ENCODE data around the gene AKAP6. TPM values are rescaled to one million over a fixed set of nuclear protein-coding genes. Genes with fewer than 3 reads are reported as not detected.

AKAP6 gene
- total RNA-seq, 1 donor from 2014 or later = 4.7 TPM

DNA sequence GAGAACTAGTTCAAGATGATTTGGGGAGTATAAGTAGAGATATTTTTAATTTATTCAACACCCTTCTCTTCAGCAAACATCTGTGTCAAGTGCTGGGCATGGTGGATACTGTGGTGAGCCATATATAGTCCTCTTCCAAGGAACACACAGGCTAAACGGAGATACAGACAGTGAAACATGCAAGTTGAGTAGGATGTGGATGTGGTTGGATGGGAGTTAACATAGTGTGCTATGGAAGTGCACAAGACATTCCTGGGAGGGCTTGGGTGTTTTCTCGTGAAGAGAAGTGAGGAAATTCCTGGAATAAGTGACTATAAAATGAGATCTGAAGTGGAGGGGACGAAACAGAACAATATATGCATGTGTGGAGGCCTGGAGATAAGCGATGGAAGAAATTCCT lies 428.5 kb downstream of the AKAP6 start:
- no peaks in the 10 kb centered on the region for H3K27me3 Mint-ChIP-seq
- no peak for DNase-seq (ENCODE audit: extremely low spot score, unreplicated experiment)
- no peak overlapping the region for H3K4me3 Mint-ChIP-seq
- TF ChIP-seq, protein P1, sequence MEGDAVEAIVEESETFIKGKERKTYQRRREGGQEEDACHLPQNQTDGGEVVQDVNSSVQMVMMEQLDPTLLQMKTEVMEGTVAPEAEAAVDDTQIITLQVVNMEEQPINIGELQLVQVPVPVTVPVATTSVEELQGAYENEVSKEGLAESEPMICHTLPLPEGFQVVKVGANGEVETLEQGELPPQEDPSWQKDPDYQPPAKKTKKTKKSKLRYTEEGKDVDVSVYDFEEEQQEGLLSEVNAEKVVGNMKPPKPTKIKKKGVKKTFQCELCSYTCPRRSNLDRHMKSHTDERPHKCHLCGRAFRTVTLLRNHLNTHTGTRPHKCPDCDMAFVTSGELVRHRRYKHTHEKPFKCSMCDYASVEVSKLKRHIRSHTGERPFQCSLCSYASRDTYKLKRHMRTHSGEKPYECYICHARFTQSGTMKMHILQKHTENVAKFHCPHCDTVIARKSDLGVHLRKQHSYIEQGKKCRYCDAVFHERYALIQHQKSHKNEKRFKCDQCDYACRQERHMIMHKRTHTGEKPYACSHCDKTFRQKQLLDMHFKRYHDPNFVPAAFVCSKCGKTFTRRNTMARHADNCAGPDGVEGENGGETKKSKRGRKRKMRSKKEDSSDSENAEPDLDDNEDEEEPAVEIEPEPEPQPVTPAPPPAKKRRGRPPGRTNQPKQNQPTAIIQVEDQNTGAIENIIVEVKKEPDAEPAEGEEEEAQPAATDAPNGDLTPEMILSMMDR (conservative IDR thresholded peaks at IDR 0.05) = no peak
- H3K27ac Mint-ChIP-seq = no peak overlapping the region
- peaks cover 7% of the 10 kb centered on the region for H3K9me3 Mint-ChIP-seq
- no peaks in the 10 kb centered on the region for H3K4me1 Mint-ChIP-seq (ENCODE audit: unreplicated experiment)
- no peaks in the 10 kb centered on the region for H3K36me3 Mint-ChIP-seq

DNA sequence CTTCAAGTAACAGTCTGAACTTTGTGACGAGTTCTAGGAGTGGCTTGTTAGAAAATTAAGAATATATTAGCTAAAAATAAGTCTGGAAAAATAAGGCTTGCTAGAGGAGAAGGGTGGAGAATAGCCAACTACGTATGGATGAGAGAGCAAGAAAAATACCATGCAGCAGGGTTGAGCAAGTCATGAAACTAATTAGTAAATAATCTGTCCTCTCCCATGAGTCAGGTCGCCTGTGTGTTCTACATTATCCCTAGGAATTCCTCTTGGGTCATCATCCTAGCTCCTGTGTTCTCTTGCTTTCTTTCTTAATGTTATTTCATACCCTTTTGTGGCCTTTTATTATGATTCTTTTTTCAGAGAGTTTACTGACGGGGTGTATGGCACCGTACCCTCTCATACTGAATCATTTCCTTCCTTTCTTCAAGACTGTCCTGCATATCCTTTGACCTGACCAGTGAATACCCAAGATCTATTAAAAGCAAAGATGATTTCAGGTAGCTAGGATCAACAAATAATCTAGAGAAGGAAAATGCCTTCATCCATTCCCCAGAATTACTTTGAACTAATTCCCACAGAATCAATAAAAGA lies 432.4 kb downstream of the AKAP6 start:
- Mint-ChIP-seq H3K27ac (no peak overlapping the region), H3K4me3 (no peak overlapping the region), H3K9me3 (no peaks in the 10 kb centered on the region), H3K27me3 (no peaks in the 10 kb centered on the region), H3K36me3 (no peaks in the 10 kb centered on the region), H3K4me1 (ENCODE audit: unreplicated experiment) (no peaks in the 10 kb centered on the region)
- no peak for DNase-seq (ENCODE audit: extremely low spot score, unreplicated experiment)
- TF ChIP-seq, protein P1 (conservative IDR thresholded peaks at IDR 0.05) = no peak

DNA sequence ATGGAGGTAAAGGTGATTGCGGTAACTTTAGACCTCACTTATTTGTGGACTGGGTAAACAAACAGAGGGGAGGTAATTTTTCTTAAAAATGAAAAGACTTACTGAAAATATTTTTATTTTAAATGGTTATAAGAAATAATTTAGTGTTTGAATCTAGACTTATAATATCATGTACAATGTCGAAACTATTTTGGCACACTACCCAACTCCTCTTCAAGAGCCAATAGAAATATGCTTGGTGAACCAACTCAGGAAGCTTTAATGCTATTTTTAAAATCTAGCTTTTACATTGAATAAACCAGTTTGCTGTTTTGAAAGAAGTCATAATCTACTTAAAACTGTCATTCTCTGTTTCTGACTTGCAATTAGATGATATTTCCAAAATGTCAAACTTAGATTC lies 433.8 kb downstream of the AKAP6 start:
- DNase-seq (ENCODE audit: extremely low spot score, unreplicated experiment) = no peak
- no peaks in the 10 kb centered on the region for H3K27me3 Mint-ChIP-seq
- no peaks in the 10 kb centered on the region for H3K36me3 Mint-ChIP-seq
- no peak overlapping the region for H3K27ac Mint-ChIP-seq
- H3K4me3 Mint-ChIP-seq = no peak overlapping the region
- H3K4me1 Mint-ChIP-seq (ENCODE audit: unreplicated experiment) = no peaks in the 10 kb centered on the region
- TF ChIP-seq, protein P1 (conservative IDR thresholded peaks at IDR 0.05) = no peak
- no peaks in the 10 kb centered on the region for H3K9me3 Mint-ChIP-seq

DNA sequence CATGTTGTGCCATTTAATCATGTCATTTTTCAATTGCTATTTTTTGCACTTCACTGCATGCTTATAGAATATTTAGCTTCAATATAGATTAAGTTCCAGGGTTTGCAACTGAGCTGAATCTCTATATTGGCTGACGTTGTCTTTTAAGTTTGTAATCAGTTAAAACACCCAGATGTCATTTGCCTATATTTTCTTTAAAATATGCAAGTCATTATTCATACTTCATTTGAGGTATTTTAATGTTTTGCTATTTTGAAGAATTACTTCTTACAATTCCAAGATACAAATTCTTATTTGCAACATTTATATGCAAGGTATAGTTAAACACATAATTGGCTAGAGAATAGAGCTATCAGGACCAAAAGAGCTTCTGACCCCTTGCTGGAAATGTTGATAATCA lies 434.6 kb downstream of the AKAP6 start:
- DNase-seq (ENCODE audit: extremely low spot score, unreplicated experiment) = no peak
- Mint-ChIP-seq H3K27ac (no peak overlapping the region), H3K9me3 (no peaks in the 10 kb centered on the region), H3K4me3 (no peak overlapping the region), H3K27me3 (no peaks in the 10 kb centered on the region), H3K4me1 (ENCODE audit: unreplicated experiment) (no peaks in the 10 kb centered on the region), H3K36me3 (no peaks in the 10 kb centered on the region)
- TF ChIP-seq, protein P1 (conservative IDR thresholded peaks at IDR 0.05) = no peak

DNA sequence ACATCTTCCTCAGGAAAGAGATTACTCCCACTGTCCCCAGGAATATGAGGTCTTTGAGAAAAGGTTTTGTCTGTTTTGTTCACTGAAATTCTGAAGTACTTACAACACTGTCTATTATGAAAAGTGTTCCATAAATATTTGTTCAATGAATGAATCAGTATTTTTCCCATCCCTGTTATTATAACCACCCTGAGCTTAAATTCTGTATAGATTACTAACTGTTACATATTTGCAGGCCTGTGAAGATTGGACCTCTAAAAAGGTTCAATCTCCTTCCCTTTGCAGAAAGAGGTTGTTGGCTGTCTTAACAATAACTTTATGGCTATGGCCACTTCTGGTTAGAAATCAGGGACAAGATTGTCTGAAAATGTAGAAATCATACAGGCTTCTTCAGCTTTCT lies 435.0 kb downstream of the AKAP6 start:
- Mint-ChIP-seq H3K27me3 (no peaks in the 10 kb centered on the region), H3K36me3 (no peaks in the 10 kb centered on the region), H3K4me3 (no peak overlapping the region), H3K9me3 (no peaks in the 10 kb centered on the region), H3K27ac (no peak overlapping the region), H3K4me1 (ENCODE audit: unreplicated experiment) (no peaks in the 10 kb centered on the region)
- TF ChIP-seq, protein P1 (conservative IDR thresholded peaks at IDR 0.05) = no peak
- no peak for DNase-seq (ENCODE audit: extremely low spot score, unreplicated experiment)

DNA sequence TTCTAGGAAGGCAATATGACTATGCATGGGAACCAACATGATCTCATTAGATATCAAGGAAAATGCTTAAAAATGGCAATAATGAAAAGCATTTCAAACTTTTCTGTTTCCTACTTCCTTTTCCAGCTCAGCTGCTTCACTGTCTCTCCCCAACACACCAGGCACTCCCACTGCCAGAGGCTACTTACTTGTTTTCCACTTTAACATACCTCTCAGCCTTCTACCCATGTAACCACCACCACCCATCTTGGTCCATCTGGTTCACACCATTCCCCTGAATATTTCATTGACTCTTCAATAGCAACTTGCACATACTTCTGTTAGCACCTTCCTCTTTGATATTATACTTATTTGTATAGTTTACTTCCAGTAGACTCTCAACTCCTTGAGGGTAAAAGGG lies 441.3 kb downstream of the AKAP6 start:
- Mint-ChIP-seq H3K27ac (no peak overlapping the region), H3K27me3 (no peaks in the 10 kb centered on the region), H3K4me1 (ENCODE audit: unreplicated experiment) (no peaks in the 10 kb centered on the region), H3K4me3 (no peak overlapping the region), H3K9me3 (no peaks in the 10 kb centered on the region), H3K36me3 (no peaks in the 10 kb centered on the region)
- DNase-seq (ENCODE audit: extremely low spot score, unreplicated experiment) = no peak
- TF ChIP-seq, protein P1 (conservative IDR thresholded peaks at IDR 0.05) = no peak
